GM21825 (cell line): Measurements from ENCODE around the gene MS4A13.
"Not testable (repeated sequence)": the region's sequence is repeated elsewhere in the genome, so short reads cannot be mapped to it uniquely, and the experiment has no call there.

Experiments
- ATAC-seq: cut with Tn5 transposase; IDR thresholded peaks from one replicate; pipeline ENCODE4 v1.9.1; 2021; ENCODE audit warnings: mild to moderate bottlenecking, moderate library complexity; ENCODE audit not compliant: unreplicated experiment

MS4A13 gene

GRCh38 chr11:60530454-60531100 is 15.4 kb downstream of the MS4A13 start:
- no peak for ATAC-seq

- not testable (repeated sequence) for ATAC-seq
Measured at GRCh38 chr11:60532383-60532782, 17.2 kb downstream of the MS4A13 start.

- not testable (repeated sequence) for ATAC-seq
Measured at GRCh38 chr11:60538627-60539026, 23.4 kb downstream of the MS4A13 start.

DNA sequence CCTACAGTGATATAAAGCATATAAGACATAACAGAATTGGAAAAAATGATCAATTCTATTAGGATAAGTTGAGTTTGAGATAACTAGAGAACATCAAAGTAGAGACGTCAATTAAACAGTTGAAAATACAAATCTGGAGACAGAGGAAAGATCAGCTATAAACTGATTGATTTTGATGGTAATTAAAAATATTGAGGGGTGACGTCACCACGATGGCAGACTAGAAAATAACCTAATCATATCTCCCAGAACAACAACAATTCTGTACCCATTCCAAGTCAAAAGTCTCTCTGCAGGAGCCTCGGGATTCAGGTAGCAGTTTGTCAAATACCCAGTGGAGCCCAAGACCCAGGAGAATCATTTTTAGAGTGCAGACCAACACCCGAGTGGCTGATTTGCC is 28.9 kb downstream of the MS4A13 start:
- ATAC-seq = no peak

- no peak for ATAC-seq
Measured at GRCh38 chr11:60561254-60561653, 46.1 kb downstream of the MS4A13 start.

DNA sequence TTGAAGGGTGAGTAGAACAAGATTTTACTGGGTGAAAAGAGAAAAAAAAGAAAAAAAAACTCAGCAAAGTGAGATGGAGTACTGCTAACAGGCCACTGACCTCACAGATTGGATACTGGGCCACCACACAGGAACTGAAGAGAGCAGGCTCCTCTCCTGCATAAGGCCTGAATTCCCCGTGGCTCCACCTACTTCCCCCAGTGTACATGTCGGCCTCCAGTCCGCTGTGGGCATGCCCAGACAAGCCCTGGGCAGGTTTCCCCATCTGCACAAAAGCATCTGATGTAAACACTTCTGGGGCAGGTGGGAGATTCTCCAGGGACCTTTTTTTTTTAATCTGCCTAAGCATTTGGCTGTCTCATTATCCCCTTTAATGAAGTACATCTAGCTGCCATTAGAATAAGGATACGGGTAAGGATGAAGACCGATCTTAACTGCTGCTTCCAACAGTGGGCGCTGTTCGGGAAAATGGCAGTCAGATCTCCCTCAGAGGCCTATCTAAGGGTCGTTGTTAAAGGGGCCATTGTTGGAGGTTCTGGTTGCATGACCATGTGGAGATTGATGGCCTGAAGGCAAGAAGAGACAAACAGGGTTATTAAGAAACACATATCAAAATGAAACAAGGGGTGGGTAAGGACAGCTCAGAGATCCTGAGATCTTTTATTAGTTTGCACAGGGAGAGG is 48.5 kb downstream of the MS4A13 start:
- no peak for ATAC-seq

- no peak for ATAC-seq
Measured at GRCh38 chr11:60566776-60567175, 51.6 kb downstream of the MS4A13 start.

DNA sequence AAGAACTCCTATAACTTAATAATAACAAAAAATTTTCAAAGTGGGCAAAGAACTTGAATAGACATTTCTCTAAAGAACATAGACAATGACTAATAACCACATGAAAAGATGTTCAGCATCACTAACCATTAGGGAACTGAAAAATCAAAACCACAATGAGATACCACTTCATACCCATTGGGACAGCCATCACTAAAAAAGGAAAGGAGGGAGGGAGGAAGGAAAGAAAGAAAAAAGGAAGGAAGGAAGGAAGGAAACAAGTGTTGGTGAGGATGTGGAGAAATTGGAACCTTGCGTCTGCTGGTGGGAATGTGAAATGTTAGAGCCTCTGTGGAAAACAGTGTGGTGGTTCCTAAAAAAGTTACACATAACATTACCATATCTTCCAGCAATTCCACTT is 55.8 kb downstream of the MS4A13 start:
- ATAC-seq = peak; percentile 83

- ATAC-seq = no peak
Measured at GRCh38 chr11:60589611-60590010, 74.4 kb downstream of the MS4A13 start.
